GM19099 (cell line): Measurements from ENCODE around the gene TIMP3.

Experiments
- POLR2A ChIP-seq: IDR thresholded peaks from 3 replicates; pipeline ENCODE4 v1.6.1; 2011; ENCODE audit warnings: low read depth; ENCODE audit not compliant: insufficient read length; ENCODE audit errors: extremely low read depth

Gene TIMP3

DNA sequence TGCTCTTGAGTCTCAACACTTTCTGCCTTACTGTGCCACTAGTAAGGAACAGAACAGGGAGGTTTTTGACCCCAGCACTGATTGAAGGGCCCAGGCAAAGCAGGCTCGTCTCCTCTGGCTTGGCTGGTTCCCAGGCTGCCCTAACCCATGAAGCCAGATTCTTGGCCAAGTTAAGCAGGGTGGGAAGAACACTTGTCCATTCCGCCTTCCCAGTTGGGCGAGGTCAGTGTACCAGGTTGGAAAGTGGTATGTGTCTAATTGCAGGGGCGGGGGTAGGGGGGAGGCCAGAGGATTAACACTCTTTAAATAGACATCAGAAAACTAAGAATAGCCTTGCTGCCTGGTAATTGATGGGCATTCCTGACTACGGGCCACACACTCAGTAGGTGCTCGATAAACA, 14.4 kb downstream of the TIMP3 start:
- no peak for TF ChIP-seq POLR2A

- no peak for TF ChIP-seq POLR2A
These were observed 15.7 kb downstream of the TIMP3 start for GRCh38 chr22:32817137-32817730.

- no peak for TF ChIP-seq POLR2A
These were observed 17.1 kb downstream of the TIMP3 start for GRCh38 chr22:32818446-32819115.

GRCh38 chr22:32819120-32819519, 17.6 kb downstream of the TIMP3 start:
- TF ChIP-seq POLR2A: no peak

GRCh38 chr22:32820131-32821119, 18.9 kb downstream of the TIMP3 start:
- no peak for TF ChIP-seq POLR2A

- TF ChIP-seq POLR2A: no peak
These were observed 20.8 kb downstream of the TIMP3 start for GRCh38 chr22:32822179-32822877.

- no peak for TF ChIP-seq POLR2A
These were observed 21.7 kb downstream of the TIMP3 start for GRCh38 chr22:32823024-32823730.

DNA sequence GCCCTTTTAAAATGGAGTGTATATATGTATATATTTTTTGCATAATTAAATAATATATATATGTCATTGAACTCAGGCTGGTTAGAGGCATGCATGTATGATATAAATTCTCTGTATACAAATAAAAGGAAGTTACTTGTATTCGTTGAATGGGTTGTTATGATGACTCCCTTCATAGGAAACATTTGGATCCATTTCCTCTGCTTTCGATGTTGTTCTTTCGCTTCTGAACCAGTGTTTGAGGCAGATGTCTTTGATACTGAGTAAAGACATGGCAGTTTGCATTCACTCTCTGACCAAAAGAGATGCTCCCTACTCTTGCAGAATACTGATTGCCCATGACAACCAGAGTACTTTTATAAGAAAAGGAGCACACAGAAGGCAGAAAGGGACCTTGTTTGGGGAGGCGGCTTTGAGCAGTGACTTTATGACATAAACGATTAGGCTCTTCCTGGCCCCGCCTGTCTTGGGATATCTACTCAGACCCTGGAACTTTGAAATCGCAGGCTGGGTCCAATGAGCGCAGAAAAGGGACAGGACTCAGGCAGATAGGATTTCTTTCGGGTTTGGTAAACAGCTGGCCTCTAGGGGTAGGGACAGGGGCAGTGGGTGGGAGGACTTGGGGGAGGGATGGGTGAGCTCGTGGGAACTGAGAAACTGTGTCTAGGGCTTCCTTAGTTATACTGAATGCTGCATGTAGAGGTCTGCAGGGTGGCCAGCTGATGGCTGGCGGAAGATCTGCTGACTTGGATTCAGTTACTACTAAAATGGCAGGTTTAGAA, 23.2 kb downstream of the TIMP3 start:
- TF ChIP-seq POLR2A: no peak

DNA sequence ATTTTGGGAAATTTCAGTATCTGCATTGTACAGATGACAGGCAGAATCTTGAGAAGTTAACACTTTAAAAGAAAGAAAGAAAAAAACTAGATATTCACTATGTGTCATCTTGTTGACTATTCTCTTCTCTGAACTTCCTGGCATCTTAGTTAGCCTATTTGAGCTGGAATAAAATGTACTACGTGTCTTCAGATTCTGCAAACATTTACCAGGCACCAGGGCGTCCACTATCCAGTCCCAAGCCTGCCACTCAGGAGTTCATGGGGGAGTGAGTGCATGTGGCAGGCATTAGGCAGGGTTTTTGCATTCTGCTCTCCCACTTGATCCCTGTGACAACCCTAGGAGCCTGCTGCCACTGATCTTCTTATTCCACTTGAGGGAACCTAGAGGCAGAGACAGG, 25.0 kb downstream of the TIMP3 start:
- no peak for TF ChIP-seq POLR2A

- TF ChIP-seq POLR2A: no peak
These were observed 25.6 kb downstream of the TIMP3 start for GRCh38 chr22:32827049-32827602.

- TF ChIP-seq POLR2A: no peak
These were observed 26.6 kb downstream of the TIMP3 start for GRCh38 chr22:32828150-32828549.

DNA sequence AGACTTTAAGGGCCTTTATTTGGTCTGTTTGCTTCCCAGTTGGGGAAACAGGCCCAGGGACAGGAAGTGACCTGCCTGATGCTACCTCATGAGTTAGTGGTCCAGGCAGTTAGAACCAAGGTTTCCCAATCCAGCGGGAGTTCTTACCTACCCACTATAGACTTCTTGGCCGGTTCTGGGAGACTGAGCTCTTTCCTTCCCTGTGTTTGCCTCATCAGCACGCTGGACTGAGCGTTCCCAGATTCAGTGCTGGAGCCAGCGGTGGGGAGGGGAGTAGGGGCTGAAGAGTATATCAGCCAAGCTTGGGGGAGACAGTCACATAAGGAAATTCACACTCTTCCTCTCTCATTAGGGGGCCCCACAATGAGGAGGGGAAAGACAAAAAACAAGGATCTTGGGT, 27.1 kb downstream of the TIMP3 start:
- TF ChIP-seq POLR2A: no peak

- TF ChIP-seq POLR2A: no peak
These were observed 27.9 kb downstream of the TIMP3 start for GRCh38 chr22:32829451-32829851.
